ENCODE data around the gene MANSC4. TPM values are rescaled to one million over a fixed set of nuclear protein-coding genes. Genes with fewer than 3 reads are reported as not detected.

Gene MANSC4
- total and polyA plus RNA-seq, 2 donors (not counting 3 experiments of a cell fraction or from before 2014, with no cell fraction given): not detected

GRCh38 chr12:27824126-27824842, 44.2 kb upstream of the MANSC4 start:
- POLR2A ChIA-PET: no interaction called here
- no peak overlapping the region for H2AFZ ChIP-seq (ENCODE audit: low read depth, low read length)
- H3K27me3 ChIP-seq (ENCODE audit: control insufficient read depth in 2 of 2, insufficient read depth in 2 of 2, low read length in 2 of 2): no peaks in the 10 kb centered on the region
- H3K9ac ChIP-seq (replicated peaks; ENCODE audit: extremely low read depth, insufficient read depth, low read length): no peak overlapping the region
- no TSS peak for BruUV-seq (replicated peaks)
- no peaks in the 10 kb centered on the region for H3K9me3 ChIP-seq (replicated peaks; ENCODE audit: control insufficient read depth, insufficient read depth, low read length)
- H3K36me3 ChIP-seq (ENCODE audit: control insufficient read depth in 2 of 2, extremely low read depth in 1 of 2, insufficient read depth in 2 of 2, low read length in 2 of 2): no peaks in the 10 kb centered on the region
- TF ChIP-seq CTCF (IDR thresholded peaks at IDR 0.05; ENCODE audit: extremely low read depth in 1 of 2, insufficient read depth in 1 of 2, low read depth in 1 of 2, low read length in 2 of 2): no peak
- no peak for TF ChIP-seq EZH2 (IDR thresholded peaks at IDR 0.05; ENCODE audit: borderline replicate concordance, low read depth, low read length, severe bottlenecking)
- TF ChIP-seq MAX (IDR thresholded peaks at IDR 0.05; ENCODE audit: insufficient read depth, insufficient read length): no peak
- no peak for TF ChIP-seq FOS (IDR thresholded peaks at IDR 0.05; ENCODE audit: borderline replicate concordance, insufficient read depth, low read length)
- TF ChIP-seq MYC (IDR thresholded peaks at IDR 0.05; ENCODE audit: low read depth, low read length): no peak
- no peak for TF ChIP-seq JUN (IDR thresholded peaks at IDR 0.05; ENCODE audit: borderline replicate concordance, insufficient read depth, insufficient read length, low read depth)
- TF ChIP-seq POLR2A (IDR thresholded peaks at IDR 0.05; ENCODE audit: low read depth, low read length): no peak
- TF ChIP-seq GATA2 (IDR thresholded peaks at IDR 0.05; ENCODE audit: insufficient read depth, insufficient read length, low read depth, low read length): no peak
- no peak for TF ChIP-seq POLR2AphosphoS5 (IDR thresholded peaks at IDR 0.05; ENCODE audit: insufficient read depth, low read depth, low read length)
- no peaks in the 10 kb centered on the region for H3K79me2 ChIP-seq (ENCODE audit: control insufficient read depth, insufficient read depth, low read length)
- H3K4me3 ChIP-seq (replicated peaks in 1 of 3; ENCODE audit: insufficient read depth in 1 of 3, low read depth in 1 of 3, low read length in 3 of 3): no peak overlapping the region
- H3K4me2 ChIP-seq (ENCODE audit: insufficient read depth, low read length): no peak overlapping the region
- CTCF ChIA-PET: interaction anchor here (4.9 kb wide), 1 partner anchor 15 kb away, joined by 43 read pairs; no protein-coding TSS in a partner anchor
- dilution Hi-C loops (cut with MboI; ENCODE audit: extremely low pct_ligation_motif_present, low sequenced_read_pairs) (no loop called here), intact Hi-C loops (cut with micrococcal nuclease) (loop anchor here (5.0 to 10.0 kb wide), 2 partner anchors 1051 to 1133 kb away; no protein-coding TSS in a partner anchor)
- FAIRE-seq: no peak
- no peaks in the 10 kb centered on the region for H4K20me1 ChIP-seq (replicated peaks; ENCODE audit: control insufficient read depth, extremely low read depth, insufficient read depth, low read length)
- H3K4me1 ChIP-seq (ENCODE audit: control insufficient read depth, extremely low read depth, insufficient read depth, low read length): peaks cover 24% of the 10 kb centered on the region
- H3K27ac ChIP-seq (ENCODE audit: insufficient read depth, low read depth, low read length): no peak overlapping the region
- no peaks in the 10 kb centered on the region for H3K9me1 ChIP-seq (replicated peaks; ENCODE audit: control insufficient read depth, extremely low read depth, insufficient read depth, low read length)
- no peak for DNase-seq (ENCODE audit: low read depth, low spot score)

Measured in endothelial cell of umbilical vein (primary cell).